ENCODE measurements around the gene GNAI1.

The GNAI1 gene

DNA sequence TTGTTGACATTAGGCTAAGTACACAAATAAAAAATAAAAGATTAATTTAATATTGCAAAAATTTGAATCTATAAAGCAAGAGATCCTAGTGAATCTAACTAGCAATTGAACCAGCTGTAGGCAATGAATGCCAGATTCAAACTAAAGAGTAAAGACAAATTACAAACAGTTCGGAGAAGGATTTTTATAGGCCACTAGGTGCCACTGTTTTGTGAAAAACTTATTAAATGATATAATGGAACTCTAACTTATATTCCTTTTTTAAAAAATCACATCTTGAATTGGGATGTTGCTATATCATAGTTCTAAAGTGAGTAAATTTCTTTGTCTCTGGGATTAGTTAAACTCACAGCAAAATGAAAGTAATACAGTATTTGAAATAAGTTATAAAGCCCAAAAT is 39.1 kb upstream of the GNAI1 start:
- no peak for DNase-seq (ENCODE audit: extremely low spot score)
- no peak for TF ChIP-seq CTCF (IDR thresholded peaks at IDR 0.05; ENCODE audit: control extremely low read depth, extremely low read depth, low read depth, missing control alignments)
- ChIA-PET POLR2A (no interaction called here), CTCF (interaction anchor here (1.1 kb wide), 1 partner anchor 12 kb away, joined by 4 read pairs; no protein-coding TSS in a partner anchor)

DNA sequence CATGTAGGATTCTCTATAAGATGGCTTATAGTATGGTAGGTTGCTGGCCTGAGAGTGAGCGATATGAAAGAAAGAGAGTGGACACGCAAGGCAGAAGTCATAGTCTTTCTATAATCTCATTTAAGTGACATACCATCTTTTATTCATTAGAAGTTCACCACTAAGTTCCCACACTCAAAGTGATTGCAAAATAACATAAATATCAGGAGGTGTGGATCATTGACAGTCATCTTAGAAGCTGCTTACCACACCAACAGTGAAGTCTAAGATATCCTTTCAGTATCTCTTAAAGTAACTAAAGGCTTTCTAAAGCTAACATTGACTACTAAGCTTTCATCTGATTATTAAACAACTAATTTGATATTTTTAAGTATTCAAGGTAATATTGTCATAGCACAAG is 36.9 kb upstream of the GNAI1 start:
- CTCF ChIA-PET, result interaction anchor here (1.2 to 1.9 kb wide), 3 partner anchors 9 to 24 kb away, joined by 3 to 8 read pairs (median 7); no protein-coding TSS in a partner anchor
- DNase-seq (ENCODE audit: extremely low spot score), result no peak
- TF ChIP-seq CTCF (IDR thresholded peaks at IDR 0.05; ENCODE audit: control extremely low read depth, extremely low read depth, low read depth, missing control alignments), result no peak
- POLR2A ChIA-PET, result no interaction called here

- ChIA-PET POLR2A (no interaction called here), CTCF (interaction anchor here (1.5 kb wide), 1 partner anchor 64 kb away, joined by 3 read pairs; no protein-coding TSS in a partner anchor)
- TF ChIP-seq CTCF (IDR thresholded peaks at IDR 0.05; ENCODE audit: control extremely low read depth, extremely low read depth, low read depth, missing control alignments), result no peak
- no peak for DNase-seq (ENCODE audit: extremely low spot score)
Observed at GRCh38 chr7:80098795-80099194, 35.8 kb upstream of the GNAI1 start.

GRCh38 chr7:80100254-80100653 is 34.4 kb upstream of the GNAI1 start:
- ChIA-PET POLR2A (no interaction called here), CTCF (no interaction called here)
- no peak for TF ChIP-seq CTCF (IDR thresholded peaks at IDR 0.05; ENCODE audit: control extremely low read depth, extremely low read depth, low read depth, missing control alignments)
- DNase-seq (ENCODE audit: extremely low spot score), result no peak

- ChIA-PET CTCF (interaction anchor here (1.9 kb wide), 1 partner anchor 9 kb away, joined by 8 read pairs; no protein-coding TSS in a partner anchor), POLR2A (no interaction called here)
- TF ChIP-seq CTCF (IDR thresholded peaks at IDR 0.05; ENCODE audit: control extremely low read depth, extremely low read depth, low read depth, missing control alignments), result no peak
- DNase-seq (ENCODE audit: extremely low spot score), result no peak
Observed at GRCh38 chr7:80105701-80106408, 28.8 kb upstream of the GNAI1 start.

DNA sequence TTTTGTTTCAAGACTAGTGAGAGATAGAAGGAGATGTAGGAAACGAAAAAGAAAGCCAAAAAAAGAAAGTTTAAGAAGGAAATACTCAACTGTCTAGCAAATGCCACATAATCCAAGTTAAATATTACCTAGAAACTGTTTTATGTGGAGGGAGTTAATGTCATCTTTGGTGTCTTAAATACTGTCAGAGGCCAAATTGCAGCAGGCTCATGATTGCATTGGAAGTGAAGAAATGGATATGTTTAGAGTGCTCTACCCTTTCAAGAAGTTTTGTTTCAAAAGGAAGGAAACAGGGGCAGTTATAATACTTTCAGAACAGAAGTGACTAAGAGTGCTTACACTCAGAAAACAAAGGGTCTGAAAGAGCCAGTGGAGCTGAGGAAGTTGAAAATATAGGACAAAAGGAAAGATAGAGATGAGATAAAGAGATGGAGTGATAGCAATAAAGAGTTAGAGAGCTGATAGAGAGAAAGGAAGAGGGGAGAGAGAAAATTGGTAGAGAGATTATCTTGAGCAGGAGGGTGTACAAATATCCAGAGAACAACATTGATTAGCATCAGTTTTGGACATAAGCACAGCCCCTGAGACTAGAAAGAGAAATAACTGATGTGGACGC is 28.0 kb upstream of the GNAI1 start:
- CTCF ChIA-PET, result interaction anchor here (1.1 to 1.9 kb wide), 3 partner anchors 10 to 48 kb away, joined by 3 to 8 read pairs (median 4); no protein-coding TSS in a partner anchor
- TF ChIP-seq CTCF (IDR thresholded peaks at IDR 0.05; ENCODE audit: control extremely low read depth, extremely low read depth, low read depth, missing control alignments), result no peak
- DNase-seq (ENCODE audit: extremely low spot score), result no peak
- POLR2A ChIA-PET, result no interaction called here

Measured in GM10248 (cell line).